ENCODE results near the gene SCG3. TPM values are rescaled to one million over a fixed set of nuclear protein-coding genes. Genes with fewer than 3 reads are reported as not detected.

The SCG3 gene
- total RNA-seq, 1 experiment from 2014 or later = not detected

DNA sequence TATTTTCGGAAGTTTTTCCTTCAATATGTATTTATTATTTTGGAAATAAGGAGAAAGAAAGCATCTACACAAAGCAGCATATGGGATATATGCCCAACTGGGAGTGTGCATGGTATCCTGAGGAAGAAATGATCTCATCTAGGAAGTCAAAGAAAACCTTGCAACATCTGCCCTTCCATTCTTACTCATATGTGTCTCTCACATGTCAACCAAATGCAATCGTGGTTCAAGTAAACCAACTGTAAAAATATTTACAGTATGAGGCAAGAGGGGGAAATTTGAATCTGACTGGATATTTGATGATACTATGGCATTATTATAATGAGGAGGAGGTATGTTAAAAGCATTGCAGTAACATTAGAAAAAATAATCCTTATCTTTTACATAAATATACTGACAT lies 3.2 kb upstream of the SCG3 start:
- no peak for DNase-seq (ENCODE audit: low spot score)

DNA sequence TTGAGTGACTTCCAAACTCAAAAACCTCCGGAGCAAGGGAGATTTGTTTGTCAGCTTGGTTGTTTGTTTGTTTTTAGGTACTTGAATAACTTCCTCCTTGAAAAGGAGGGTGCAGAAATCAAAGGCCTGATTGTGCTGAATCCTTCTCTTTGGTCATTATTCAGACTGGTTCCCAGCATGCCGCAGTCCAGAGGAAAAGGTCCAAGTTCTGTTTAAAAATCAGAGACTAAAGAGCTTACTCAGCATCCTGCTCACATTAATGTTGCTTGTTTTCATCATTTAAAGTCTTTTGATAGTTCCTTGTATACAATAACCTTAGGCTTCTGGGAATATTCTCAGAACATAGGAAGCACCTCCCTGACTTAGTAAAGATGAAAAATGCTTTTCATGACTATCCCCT lies 982 bp upstream of the SCG3 start:
- DNase-seq (ENCODE audit: low spot score) = no peak

DNA sequence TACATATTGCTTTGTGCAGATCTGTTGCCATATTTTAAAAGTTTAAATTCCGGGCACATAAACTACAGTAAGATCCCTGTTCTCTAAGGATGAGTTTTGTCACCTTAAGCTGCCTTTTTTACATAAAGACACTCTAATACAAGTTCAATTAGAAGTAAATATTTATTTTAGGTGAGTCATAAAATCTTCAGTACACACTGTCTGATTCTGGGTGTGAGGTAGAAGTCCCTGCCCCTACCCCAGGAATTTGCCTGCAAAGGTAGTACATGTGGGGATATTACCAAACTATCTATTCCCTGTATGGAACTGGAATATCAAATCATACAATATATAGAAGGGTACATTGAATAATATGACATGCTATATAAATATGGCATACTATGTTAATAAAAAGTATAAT lies 6.3 kb downstream of the SCG3 start:
- no peak for DNase-seq (ENCODE audit: low spot score)

DNA sequence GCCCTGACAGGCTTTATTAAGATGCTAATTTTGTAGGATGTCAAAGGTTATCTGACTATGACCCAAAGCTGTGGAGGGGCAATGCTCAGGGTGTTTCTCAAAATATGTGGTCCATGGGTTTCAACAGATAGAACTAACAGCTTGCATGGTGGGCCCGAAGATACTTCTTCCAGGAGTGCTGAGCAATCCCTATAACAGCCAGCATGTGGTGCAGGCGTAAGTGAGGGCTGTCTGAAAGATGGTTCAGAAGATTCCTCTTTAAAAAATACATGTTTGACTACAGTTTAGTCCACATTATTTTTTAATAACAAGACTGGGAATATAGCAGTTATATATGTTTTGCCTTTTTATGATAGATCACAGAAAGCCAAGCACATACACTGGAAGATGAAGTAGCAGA lies 7.6 kb downstream of the SCG3 start:
- no peak for DNase-seq (ENCODE audit: low spot score)

DNA sequence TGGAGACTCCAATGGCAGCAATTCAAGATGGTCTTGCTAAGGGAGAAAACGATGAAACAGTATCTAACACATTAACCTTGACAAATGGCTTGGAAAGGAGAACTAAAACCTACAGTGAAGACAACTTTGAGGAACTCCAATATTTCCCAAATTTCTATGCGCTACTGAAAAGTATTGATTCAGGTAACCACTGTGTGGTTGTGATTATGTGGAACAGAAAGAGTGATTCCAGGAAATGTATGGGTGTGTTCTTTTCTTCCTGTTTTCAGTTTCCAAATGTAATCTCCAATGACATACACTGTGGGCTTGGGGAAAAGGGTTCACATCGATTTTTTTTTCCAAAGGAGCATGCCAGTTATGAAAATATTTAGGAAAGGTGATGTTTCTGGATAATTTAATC lies 10.9 kb downstream of the SCG3 start:
- no peak for DNase-seq (ENCODE audit: low spot score)

DNA sequence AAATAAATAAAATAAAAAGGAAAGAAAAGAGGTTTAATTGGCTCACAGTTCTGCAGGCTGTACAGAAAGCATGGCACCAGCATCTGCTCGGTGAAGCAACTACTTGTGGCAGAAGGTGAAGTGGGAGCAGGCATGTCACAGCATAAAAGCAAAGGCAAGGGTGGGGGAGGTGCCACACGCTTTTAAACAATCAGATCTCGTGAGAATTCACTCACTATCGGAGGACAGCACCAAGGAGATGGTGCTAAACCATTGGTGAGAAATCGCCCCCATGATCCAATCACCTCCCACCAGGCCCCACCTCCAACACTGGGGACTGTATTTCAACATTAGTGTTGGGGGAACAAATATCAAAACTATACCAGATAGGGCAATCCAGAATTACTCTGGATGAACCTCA lies 15.3 kb downstream of the SCG3 start:
- DNase-seq (ENCODE audit: low spot score) = no peak

DNA sequence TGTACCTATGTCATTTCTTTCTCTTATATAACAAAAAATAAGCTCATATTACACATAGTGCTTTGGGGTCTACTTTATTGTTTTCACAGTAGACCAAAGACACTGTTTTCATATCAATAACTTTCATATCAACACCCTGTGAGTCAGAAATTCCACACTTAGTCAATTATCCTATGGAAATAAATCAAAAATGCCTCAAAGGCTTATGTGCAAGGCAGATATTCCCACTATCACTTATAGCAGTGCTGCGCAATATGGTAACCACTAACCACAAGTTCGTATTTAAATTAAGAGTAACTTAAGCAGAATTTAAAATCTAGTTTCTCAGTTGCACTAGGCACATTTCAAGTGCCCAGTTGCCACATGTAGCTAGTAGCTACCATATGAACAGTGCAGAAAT lies 15.9 kb downstream of the SCG3 start:
- no peak for DNase-seq (ENCODE audit: low spot score)

DNA sequence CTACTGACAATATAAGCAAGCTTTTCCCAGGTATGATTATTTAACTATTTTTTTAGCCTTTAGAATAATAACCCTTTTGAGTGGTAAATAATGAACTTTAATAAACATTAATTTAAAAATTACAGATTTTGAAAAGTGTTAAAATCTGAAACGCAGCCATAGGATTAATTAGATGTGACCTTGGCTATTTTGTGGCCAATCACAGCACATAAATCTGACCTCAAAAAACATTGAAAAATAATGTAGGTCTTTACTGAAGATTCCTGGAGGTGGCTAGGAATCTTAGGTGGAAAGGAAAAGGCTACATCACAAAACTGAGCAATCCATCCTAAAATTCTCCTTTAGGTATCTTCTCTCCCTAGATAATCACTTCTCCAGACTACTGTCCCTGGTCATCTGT lies 18.1 kb downstream of the SCG3 start:
- no peak for DNase-seq (ENCODE audit: low spot score)

DNA sequence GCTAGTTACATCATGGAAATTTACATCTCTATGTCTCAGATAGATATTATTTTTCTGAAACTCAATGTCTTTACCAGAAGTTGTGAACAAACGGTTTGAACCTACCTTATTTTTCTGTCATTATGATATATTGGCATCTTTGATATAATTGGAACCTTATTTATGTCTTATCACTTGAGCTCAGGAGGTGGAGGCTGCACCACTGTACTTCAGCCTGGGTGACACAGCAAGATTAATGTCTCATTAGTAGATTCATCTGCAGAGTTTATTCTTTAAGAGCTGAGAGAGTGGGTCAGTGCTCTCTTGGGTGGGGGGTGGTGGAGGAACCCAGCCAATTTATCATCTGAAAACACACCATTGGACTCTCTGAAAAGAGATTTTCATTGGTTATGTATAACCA lies 21.4 kb downstream of the SCG3 start:
- DNase-seq (ENCODE audit: low spot score) = no peak

DNA sequence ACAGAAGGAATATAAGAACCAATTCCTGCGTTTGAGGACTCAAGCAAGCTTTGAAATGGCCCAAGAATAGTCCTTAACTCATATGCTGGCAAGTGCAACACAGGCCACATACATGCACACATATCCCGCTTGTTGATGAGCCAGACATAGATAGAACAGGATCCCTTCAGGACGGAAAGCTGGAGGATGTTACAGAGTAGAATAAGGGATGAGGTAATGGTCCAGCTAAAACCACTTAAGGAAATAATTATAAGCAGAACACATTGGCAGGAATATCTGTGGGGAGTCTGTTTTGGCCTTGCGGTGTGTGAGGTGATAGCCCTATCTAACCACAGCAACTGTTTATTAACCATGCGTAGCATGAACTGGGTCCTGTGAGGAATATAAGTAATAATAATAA lies 25.0 kb downstream of the SCG3 start:
- DNase-seq (ENCODE audit: low spot score) = peak; percentile 19

DNA sequence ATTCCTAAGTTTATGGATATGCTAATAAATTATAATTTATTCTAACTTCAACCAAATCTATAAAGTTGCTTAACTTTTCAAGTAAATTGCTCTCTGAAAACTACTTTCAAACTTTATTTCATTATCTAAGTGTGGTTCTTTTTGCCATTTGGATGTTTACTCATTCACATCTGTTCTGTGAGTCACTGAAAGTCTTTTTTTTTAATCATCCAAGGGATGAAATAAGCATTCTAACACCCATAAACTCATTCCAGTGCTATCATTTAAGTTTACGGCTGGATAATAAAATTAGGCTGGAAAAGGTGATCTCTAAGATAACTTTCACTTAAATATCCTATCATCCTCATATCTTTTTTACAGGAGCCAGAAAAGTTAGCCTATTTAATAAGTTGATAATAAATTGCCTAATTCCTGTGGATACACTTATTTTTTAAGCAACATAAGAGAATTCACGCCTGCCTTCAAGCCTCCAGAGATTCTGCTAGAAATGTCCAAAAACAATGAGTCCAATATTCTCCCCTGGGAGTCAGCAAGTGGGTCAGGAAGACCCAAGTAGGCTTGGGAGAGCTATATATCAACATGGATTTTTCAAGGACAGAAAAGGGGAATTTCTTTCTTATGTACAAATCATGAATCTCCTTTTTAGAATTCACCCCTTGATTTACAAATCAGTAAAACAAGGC lies 25.8 kb downstream of the SCG3 start:
- no peak for DNase-seq (ENCODE audit: low spot score)

DNA sequence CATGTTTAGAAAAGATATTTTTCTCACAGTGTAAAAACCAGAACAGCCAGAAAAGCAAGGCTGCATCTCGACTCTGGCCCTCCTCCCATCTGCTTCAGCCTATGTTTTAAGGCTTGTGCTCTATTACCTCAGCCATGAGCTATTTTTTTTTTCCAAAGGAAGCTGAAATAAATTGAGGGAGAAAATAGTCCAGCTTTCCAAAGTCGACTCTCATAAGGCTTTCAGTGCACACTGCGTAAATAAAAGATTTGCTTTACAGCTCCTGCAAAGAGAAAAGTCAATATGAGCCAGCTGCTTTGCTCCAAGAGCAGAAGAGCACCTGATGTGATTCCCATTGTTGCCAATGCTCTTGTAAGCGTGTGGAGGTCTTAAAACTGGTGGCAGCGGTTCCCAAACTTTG lies 26.7 kb downstream of the SCG3 start:
- DNase-seq (ENCODE audit: low spot score) = no peak

DNA sequence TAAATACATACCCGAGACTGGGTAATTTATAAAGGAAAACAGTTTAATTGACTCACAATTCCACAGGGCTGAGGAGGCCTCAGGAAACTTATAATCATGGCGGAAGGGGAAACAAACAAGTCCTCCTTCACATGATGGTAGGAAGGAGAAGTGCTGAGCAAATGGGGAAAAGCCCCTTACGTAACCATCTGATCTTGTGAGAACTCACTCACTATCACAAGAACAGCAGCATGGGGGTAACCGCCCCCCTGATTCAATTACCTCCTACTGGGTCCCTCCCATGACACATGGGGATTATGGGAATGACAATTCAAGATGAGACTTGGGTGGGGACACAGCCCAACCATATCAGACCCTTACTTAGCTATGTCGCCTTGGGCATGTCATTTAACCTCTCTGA lies 27.7 kb downstream of the SCG3 start:
- DNase-seq (ENCODE audit: low spot score) = no peak

DNA sequence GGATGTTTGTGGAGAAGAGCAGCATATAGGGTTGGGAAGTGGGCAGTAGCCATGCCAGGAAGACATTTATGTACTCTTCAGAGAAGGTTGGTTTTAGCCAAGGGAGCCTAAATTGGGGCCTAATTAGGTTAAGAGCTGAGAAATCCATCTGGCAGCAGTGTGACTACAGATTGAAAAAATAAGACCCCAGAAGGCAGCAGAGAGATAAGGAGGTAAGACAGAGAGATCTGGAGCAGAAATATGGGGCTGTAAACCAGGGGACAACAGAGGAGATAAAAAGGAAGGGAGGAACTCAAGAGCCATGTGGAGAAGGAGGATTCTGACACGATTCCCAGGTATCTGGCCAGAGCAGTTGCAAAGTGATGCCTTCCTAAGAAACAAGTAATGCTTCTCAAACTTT lies 32.9 kb downstream of the SCG3 start:
- no peak for DNase-seq (ENCODE audit: low spot score)

DNA sequence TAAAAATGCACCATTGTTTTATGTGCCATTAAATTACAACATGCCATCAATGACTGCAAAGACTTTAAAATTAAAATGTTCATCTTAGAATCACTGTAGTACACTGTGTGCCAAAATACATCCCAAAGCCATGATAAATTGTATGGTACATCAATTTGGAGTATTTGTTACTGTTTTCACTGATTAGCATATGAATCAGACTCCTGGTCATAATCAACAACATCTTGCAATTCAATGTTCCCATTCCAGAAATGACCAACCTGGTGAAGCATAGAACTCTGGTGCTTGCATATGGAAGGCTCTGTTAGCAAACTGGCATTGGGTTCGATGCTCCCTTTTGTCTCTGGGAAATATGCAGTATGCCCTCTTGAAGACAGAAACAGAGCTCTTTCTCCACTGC lies 33.6 kb downstream of the SCG3 start:
- no peak for DNase-seq (ENCODE audit: low spot score)

DNA sequence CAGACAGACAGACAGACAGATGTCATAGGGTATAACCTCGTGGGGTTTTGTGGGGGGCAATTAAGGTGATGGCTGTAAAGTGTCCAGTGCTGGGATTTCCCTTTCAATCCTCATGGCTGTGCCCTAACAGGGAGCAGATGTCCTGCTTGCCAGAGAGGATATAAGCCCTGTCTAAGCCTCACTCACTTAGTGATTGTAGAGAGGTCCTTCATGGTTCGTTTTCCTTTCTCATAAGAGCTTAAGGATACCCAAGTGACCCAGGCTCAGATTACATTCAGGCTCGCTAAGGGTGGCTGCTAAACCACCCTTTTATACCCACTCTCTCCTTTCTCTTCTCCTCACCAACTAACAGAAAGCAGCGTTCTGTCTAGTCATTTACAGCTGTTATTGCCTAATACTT lies 36.9 kb downstream of the SCG3 start:
- DNase-seq (ENCODE audit: low spot score) = no peak

DNA sequence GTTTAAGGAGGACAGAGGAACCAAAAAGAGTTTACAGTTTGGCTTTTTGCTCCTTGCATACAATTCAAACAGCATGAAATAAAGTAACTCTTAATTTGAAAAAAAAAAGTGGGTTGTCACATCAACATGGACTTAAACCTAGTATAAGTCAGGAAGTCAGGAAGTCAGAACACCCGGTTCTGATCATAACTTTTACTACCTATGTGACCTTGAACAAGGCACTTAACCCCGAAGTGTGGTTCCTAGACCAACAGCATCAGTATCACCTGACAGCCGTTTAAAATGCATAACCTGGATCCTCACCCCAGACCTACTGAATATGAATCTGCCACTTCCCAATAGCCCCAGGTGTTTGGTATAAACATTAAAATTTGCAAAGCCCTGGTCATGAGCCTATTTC lies 37.4 kb downstream of the SCG3 start:
- no peak for DNase-seq (ENCODE audit: low spot score)

DNA sequence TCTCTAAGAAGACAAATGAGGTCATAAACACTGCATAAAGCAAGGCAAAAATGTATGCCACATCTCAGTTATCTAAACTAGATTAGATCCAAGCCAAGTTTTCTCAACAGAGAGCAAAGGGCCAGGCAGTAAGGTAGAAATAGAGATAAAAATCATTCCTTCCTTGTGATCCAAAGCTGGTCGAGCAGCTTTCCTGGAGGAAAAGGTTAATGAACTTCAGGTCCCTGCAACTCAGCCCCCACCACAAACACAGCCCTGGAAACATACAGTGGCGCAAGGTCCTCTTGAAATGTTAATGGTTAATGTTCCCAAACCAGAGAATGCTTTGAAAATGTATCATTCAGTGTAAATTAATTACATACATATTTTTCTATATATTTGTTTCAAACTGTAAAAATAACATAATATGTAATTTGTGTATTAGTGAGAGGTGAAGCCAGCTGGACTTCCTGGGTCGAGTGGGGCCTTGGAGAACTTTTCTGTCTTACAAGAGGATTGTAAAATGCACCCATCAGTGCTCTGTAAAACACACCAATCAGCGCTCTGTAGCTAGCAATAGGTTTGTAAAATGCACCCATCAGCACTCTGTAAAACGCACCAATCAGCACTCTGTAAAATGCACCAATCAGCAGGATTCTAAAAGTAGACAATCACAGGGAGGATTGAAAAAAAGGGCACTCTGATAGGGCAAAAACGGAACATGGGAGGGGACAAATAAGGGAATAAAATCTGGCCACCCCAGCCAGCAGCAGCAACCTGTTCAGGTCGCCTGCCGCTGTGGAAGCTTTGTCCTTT lies 39.1 kb downstream of the SCG3 start:
- no peak for DNase-seq (ENCODE audit: low spot score)

DNA sequence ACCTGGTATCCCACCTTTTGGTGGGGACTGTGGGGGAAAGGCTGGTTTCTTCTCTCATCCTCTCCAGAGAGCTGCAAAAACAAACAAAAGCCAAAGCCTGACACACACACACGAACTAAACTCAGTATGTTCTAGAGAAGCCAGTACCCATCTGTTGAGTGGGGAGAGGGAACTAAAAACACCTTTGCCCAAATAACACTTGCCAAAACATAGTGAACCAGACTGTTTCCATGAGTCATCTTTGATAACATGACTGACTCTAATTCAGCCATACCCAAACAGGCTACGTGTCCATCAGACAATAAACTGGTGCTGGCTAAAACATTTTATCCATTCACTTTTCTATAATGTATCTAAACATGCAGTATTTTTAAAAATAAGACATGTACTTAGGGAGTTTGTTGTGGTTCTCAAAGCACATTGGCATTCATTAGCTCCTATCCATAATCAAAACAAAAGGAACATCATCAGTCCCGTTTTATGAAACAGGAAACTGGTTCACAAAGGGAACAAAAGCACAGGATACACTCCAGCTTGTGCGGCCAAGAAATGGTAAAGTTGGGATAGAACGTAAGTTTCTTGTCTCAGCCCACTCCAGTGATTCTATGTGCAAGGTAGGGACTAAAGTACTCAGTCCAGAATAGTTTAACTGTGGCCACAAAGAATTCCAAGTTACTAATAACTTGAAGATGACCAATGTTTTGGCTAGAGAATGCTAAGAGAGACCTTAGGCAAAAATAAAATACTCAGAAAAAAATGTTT lies 40.1 kb downstream of the SCG3 start:
- DNase-seq (ENCODE audit: low spot score) = no peak

DNA sequence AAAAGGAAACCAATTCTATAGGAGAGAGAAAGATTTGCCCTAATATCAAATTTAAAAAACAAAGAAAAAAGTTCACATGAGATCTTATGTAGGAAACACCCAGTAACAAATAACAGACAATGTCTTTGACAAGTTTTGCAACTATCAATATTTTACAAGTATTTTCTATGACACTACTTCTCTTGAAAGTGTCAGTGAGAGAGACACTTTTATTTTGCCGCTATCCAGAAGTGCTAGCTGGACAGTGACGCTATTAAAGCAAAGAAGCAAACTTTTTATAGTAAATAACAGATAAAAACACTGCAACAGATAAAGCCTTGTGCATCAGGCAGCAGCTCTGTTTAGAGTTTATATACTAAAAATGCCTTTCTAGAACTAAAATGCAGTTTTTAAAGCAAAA lies 42.9 kb downstream of the SCG3 start:
- DNase-seq (ENCODE audit: low spot score) = no peak

DNA sequence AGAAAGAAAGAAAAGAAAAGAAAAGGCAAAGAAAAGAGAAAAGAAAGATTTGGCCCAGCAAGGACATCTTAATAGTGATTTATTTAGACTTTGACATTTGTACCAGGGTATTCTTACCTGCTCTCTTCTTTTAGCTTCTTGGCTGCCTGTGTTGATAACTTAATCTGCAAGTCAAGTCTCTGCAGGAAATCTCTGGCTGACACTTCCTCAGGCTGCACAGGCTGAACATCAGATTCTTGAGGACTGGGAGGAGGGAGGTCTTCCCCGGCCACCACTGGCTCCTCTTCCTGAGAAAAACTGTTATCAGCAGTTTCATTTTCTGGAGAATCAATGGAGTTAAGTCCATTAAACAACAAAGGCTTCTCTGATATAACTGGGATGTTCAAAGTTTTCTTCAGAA lies 43.4 kb downstream of the SCG3 start:
- no peak for DNase-seq (ENCODE audit: low spot score)

DNA sequence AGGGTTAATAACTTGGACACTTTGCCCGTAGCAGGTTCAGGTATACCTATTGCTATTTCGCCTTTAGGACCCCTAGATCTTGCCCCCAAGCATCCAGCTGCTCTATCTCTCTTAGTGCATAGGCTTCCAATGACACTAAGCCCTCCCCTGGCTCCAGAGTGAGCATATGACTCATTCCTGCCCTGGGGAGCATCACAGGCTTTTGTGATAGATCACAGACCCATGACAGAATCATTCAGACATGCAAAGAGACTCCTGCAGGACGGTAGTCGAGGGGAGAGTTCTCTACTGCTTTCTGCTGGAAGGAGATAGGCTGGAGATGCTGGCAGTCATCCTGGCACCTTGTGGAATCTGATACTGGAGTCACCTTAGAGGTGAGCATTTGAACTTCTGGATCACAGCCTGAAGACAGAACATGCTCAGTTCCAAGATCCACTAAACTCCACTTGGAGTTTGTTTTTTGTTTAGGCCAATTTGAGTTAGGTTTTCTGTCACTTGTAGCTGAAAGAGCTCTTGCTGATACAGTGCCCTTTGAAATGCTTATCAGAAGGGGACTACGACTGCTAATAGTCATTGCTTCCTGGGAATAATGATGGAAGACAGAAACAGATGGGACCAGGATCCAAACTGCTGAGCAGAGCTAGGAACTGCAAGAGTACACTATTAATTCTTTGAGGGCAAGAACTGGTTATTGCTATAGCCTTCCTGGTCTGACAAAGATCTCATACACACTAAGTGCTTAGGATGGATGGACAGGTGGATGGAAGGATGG lies 45.2 kb downstream of the SCG3 start:
- DNase-seq (ENCODE audit: low spot score) = peak; percentile 38

All from H4 (cell line).